ENCODE data around the gene VGF.
"Not testable (repeated sequence)": the region's sequence is repeated elsewhere in the genome, so short reads cannot be mapped to it uniquely, and the experiment has no call there.

Gene VGF

DNA sequence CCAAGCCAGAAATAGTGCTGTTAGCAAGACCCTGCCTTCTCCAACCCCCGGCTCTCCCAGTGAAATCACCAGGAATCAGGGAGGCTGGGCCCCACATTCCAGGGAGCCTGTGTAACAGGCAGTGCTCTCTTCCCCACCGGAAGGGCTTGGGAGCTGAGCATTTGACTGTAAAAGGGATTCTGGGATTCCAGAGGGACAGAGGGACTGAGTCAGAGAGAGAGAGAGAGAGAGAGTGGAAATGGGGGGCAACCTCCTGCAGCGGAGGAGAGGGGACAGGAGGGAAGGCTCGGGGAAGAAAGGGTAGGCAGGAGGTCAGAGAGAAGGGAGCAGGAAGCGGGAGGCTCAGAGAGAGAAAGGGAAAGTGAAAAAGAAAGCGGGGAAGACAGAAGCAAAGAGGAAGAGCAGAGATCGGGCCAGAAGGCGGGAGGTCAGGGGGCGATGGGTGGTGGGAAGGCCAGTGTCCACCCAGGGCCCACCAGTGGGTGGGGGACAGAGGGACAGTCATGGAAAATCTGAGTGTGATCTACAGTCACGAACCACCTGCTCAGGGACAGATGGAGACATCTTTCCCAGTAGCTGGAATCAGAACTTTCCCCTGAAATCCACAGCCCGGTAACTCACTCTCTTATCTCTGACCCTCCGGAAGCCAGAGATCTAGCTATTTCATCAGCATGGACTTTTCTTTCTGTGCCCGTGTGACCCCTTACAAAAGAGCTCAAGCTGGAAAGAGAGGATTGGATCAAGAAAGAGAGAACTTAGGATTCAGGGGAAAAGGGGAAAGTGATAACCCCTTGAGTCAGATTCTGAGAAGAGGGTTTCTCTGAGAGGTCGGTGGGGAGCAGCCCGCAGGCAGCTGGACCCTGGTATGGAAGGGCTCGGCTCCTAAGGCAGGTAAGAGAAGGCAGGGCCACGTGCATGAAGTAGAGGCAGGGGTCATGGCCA, 43.1 kb downstream of the VGF start:
- Mint-ChIP-seq H3K27me3 (peaks cover 70 to 100% of the 10 kb centered on the region in 2 donors), H3K27ac (no peak overlapping the region), H3K36me3 (ENCODE audit: insufficient read depth) (no peaks in the 10 kb centered on the region), H3K9me3 (no peaks in the 10 kb centered on the region), H3K4me3 (peak overlapping the region in 1 of 2 donors; percentile 29), H3K4me1 (ENCODE audit: low read depth in 2 of 2) (peaks cover 25 to 26% of the 10 kb centered on the region in 2 donors)
- ATAC-seq (replicated peaks), result no peak
- no peak for DNase-seq

DNA sequence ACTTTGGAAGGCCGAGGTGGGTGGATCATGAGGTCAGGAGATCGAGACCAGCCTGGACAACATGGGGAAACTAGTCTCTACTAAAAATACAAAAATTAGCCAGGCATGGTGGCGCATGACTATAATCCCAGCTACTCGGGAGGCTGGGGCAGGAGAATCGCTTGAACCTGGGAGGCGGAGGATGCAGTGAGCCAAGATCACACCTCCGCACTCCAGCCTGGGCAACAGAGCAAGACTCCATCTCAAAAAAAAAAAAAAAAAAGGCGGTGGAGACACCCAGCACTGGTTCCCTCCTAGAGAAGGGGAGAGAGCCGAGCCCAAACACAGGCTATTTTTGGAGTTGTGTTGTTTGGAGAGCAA, 43.8 kb downstream of the VGF start:
- ATAC-seq (replicated peaks); H3K27ac Mint-ChIP-seq; DNase-seq; H3K36me3 Mint-ChIP-seq (ENCODE audit: insufficient read depth); H3K9me3 Mint-ChIP-seq: not testable (repeated sequence)
- Mint-ChIP-seq H3K27me3 (peaks cover 70 to 98% of the 10 kb centered on the region in 2 donors), H3K4me3 (peak overlapping the region in 1 of 2 donors; percentile 29), H3K4me1 (ENCODE audit: low read depth in 2 of 2) (peaks cover 19 to 20% of the 10 kb centered on the region in 2 donors)

DNA sequence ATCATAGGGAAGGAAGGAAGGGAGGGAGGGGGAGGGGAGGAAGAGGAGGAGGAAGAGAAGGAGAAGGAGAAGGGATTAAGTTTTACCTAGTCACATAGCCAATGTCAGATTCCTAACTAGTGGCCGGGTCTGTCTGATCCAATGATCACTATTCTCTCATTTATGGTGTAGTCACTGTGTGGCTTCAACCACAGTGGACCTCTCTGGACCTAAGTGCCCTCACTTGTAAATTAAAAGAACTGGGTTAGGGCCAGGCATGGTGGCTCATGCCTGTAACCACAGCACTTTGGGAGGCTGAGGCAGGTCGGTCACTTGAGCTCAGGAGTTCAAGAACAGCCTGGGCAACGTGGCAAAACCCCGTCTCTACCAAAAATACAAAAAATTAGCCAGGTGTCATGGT, 45.1 kb downstream of the VGF start:
- Mint-ChIP-seq H3K27me3 (peaks cover 66 to 85% of the 10 kb centered on the region in 2 donors), H3K4me1 (ENCODE audit: low read depth in 2 of 2) (peaks cover 10 to 11% of the 10 kb centered on the region in 2 donors), H3K9me3 (no peaks in the 10 kb centered on the region), H3K4me3 (no peak overlapping the region), H3K36me3 (ENCODE audit: insufficient read depth) (no peaks in the 10 kb centered on the region), H3K27ac (no peak overlapping the region)
- DNase-seq (no peak), ATAC-seq (replicated peaks) (no peak)

DNA sequence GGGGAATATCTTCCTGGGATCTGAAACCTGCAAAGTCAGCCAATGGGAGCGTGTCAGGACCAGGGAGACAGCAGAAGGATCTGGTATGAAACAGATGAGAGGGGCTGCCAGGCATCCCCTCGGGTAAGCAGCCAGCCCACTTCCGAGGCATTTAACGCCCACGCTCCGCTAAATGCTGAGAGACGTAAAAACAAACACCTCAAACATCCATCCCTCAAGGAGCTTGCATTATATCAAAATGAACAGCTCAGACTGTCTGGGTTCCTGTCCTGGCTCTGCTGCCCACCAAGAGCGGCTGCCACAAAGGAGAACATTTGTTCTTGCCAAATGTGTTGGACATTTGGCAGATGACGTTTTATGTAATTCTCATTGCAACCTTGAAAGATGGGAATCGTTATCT, 45.5 kb downstream of the VGF start:
- Mint-ChIP-seq H3K4me1 (ENCODE audit: low read depth in 2 of 2) (peaks cover 8 to 10% of the 10 kb centered on the region in 2 donors), H3K36me3 (ENCODE audit: insufficient read depth) (no peaks in the 10 kb centered on the region), H3K27ac (no peak overlapping the region), H3K9me3 (no peaks in the 10 kb centered on the region), H3K4me3 (no peak overlapping the region), H3K27me3 (peaks cover 61 to 81% of the 10 kb centered on the region in 2 donors)
- DNase-seq (no peak), ATAC-seq (replicated peaks) (no peak)

DNA sequence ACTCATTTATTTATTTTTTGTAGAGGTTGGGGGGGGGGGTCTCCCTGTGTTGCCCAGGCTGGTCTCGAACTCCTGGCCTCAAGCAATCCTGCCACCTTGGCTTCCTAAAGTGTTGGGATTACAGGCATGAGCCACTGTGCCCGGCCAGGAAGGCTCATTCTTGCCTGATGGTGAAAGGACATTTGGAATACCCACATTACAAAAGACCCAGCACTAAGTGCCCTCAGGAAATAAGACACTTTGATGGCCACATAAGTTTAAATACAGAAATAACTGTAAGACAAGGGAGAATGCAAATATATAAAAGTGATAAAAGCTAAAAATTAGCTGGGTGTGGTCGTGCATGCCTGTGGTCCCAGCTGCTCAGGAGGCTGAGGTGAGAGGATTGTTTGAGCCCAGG, 46.5 kb downstream of the VGF start:
- peaks cover 54 to 79% of the 10 kb centered on the region in 2 donors for H3K27me3 Mint-ChIP-seq
- H3K9me3 Mint-ChIP-seq, result no peaks in the 10 kb centered on the region
- H3K36me3 Mint-ChIP-seq (ENCODE audit: insufficient read depth), result no peaks in the 10 kb centered on the region
- H3K27ac Mint-ChIP-seq, result no peak overlapping the region
- no peak for ATAC-seq (replicated peaks)
- peaks cover 4 to 5% of the 10 kb centered on the region in 2 donors for H3K4me1 Mint-ChIP-seq (ENCODE audit: low read depth in 2 of 2)
- DNase-seq, result no peak
- no peak overlapping the region for H3K4me3 Mint-ChIP-seq

DNA sequence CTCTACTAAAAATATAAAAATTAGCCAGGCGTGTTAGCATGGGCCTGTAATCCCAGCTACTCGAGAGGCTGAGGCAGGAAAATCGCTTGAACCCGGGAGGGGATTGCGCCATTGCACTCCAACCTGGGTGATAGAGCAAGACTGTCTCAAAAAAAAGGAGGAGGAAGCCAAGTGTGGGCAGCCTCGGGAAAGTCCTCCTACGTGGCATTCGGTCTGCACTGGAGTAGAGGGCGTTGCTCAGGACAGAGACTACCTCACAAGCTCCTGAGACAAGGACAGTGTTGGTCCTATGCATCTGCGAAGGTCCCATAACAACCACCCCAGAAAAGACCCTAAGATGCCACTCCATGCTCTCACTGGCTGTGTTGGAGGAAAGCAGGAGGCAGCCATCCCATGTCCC, 48.5 kb downstream of the VGF start:
- ATAC-seq (replicated peaks), result no peak

DNA sequence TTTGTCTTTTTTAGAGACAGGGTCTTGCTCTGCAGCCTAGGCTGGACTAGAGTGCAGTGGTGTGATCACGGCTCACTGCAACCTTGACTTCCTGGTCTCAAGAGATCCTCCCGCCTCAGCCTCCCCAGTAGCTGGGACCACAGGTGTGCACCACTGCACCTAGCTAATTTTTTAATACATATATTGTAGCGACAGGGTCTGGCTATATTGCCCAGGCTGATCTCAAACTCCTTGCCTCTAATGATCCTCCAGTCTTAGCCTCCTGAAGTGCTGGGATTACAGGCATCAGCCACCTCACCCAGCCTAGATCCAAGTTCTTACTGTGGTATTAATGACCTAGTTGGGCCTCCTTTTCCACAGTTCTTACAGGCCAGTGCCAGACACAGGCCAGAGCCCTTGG, 50.2 kb downstream of the VGF start:
- H3K9me3 Mint-ChIP-seq, result no peaks in the 10 kb centered on the region
- no peak overlapping the region for H3K27ac Mint-ChIP-seq
- H3K36me3 Mint-ChIP-seq (ENCODE audit: insufficient read depth), result no peaks in the 10 kb centered on the region
- H3K27me3 Mint-ChIP-seq, result peaks cover 25 to 45% of the 10 kb centered on the region in 2 donors
- no peak for DNase-seq
- no peak overlapping the region for H3K4me3 Mint-ChIP-seq
- H3K4me1 Mint-ChIP-seq (ENCODE audit: low read depth in 2 of 2), result no peaks in the 10 kb centered on the region
- ATAC-seq (replicated peaks), result no peak

More for the DNA sequence above, 48.5 kb downstream of the VGF start:
- Mint-ChIP-seq H3K9me3 (no peaks in the 10 kb centered on the region), H3K27ac (no peak overlapping the region), H3K27me3 (peaks cover 36 to 61% of the 10 kb centered on the region in 2 donors), H3K36me3 (ENCODE audit: insufficient read depth) (no peaks in the 10 kb centered on the region), H3K4me3 (no peak overlapping the region), H3K4me1 (ENCODE audit: low read depth in 2 of 2) (peaks cover 1 to 2% of the 10 kb centered on the region in 2 donors)
- DNase-seq, result no peak

DNA sequence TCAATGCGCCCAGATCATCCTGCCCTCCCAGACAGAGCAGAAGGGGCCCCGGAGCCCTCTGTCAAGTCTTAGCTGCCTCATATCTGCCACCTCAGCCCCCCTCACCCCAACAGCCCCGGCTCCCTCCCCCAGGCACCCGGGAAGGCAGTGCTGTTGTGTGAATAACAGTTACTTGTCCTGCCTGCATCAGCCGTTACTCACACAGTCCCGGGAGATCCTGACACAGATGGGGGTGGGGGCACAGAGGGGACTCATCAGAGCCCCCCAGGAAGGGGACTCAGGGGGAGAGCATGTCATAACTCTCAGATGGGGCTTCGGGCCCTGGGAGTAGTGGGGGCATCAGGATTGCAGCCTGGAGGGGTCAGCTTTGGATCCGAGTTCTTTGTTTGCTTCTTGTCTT, 50.9 kb downstream of the VGF start:
- peaks cover 23 to 42% of the 10 kb centered on the region in 2 donors for H3K27me3 Mint-ChIP-seq
- no peak overlapping the region for H3K4me3 Mint-ChIP-seq
- H3K27ac Mint-ChIP-seq, result no peak overlapping the region
- H3K36me3 Mint-ChIP-seq (ENCODE audit: insufficient read depth), result no peaks in the 10 kb centered on the region
- no peaks in the 10 kb centered on the region for H3K9me3 Mint-ChIP-seq
- DNase-seq (no peak), ATAC-seq (replicated peaks) (no peak)
- H3K4me1 Mint-ChIP-seq (ENCODE audit: low read depth in 2 of 2), result no peaks in the 10 kb centered on the region

DNA sequence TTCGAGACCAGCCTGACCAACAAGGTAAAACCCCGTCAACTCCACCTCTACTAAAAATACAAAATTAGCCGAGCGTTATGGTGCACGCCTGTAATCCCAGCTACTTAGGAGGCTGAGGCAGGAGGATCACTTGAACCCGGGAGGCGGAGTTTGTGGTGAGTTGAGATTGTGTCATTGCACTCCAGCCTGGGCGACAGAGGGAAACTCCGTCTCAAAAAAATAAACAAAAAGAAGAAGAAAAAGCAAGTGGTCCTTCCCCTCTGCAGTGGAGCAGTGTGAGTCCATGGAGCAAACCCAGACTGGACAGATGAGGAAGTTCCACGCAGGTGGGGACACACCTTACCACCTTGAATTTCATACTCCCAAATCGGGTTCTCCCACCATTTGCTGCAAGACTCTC, 51.5 kb downstream of the VGF start:
- no peak for DNase-seq
- Mint-ChIP-seq H3K9me3 (no peaks in the 10 kb centered on the region), H3K36me3 (ENCODE audit: insufficient read depth) (no peaks in the 10 kb centered on the region), H3K27ac (no peak overlapping the region), H3K4me3 (no peak overlapping the region), H3K4me1 (ENCODE audit: low read depth in 2 of 2) (no peaks in the 10 kb centered on the region), H3K27me3 (peaks cover 21 to 42% of the 10 kb centered on the region in 2 donors)
- ATAC-seq (replicated peaks), result no peak

DNA sequence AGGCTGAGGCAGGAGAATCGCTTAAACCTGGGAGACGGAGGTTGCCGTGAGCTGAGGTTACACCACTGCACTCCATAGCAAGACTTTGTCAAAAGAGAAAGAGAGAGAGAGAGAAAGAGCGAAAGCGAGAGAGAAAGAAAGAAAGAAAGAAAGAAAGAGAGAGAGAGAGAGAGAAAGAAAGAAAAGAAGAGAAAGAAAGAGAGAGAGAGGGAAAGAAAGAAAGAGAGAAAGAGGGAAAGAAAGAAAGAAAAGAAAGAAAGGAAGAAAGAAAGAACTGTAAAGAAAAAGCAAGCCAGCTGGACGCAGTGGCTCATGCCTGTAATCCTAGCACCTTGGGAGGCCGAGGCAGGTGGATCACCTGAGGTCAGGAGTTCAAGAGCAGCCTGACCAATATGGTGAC, 52.2 kb downstream of the VGF start:
- H3K36me3 Mint-ChIP-seq (ENCODE audit: insufficient read depth); H3K9me3 Mint-ChIP-seq; H3K4me1 Mint-ChIP-seq (ENCODE audit: low read depth in 2 of 2); ATAC-seq (replicated peaks); DNase-seq; H3K4me3 Mint-ChIP-seq: not testable (repeated sequence)
- H3K27me3 Mint-ChIP-seq, result peaks cover 15 to 42% of the 10 kb centered on the region in 2 donors
- peak overlapping the region in 1 of 2 donors; percentile 26 for H3K27ac Mint-ChIP-seq

Measured in effector memory CD8-positive, alpha-beta T cell (primary cell).